CD4-positive, alpha-beta T cell treated with Interleukin-17A for 4 hours (primary cell): ENCODE results near the gene EPHA6.

Experiments
- DNase-seq: peaks from one replicate; pipeline ENCODE4 v3.0.0-alpha.2; 2020; ENCODE audit warnings: mixed read lengths

The EPHA6 gene

GRCh38 chr3:97037294-97037943 lies 223.0 kb downstream of the EPHA6 start:
- no peak for DNase-seq

- no peak for DNase-seq
Measured at GRCh38 chr3:97043411-97043810, 229.0 kb downstream of the EPHA6 start.

GRCh38 chr3:97057365-97057764 lies 243.0 kb downstream of the EPHA6 start:
- DNase-seq, result no peak

GRCh38 chr3:97059168-97059567 lies 244.8 kb downstream of the EPHA6 start:
- DNase-seq, result no peak

DNA sequence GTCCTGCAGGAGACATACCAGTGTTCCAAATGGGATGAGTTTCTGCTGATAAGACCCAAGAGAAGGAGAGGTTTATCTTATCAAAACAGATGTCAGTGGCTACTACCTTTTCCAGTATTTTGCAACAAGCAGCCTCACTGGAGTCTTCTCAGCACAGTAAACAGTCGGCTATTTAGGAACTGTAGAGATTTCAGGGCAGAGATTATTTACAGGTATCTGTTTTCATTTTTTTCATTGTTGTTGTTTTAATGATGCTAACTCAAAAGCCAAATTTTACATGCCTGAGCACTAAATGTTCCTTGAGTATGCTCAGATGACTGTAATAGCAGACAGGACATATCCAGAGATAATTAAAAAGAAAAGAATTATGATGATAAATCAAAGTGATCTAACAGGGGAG lies 252.1 kb downstream of the EPHA6 start:
- no peak for DNase-seq

- no peak for DNase-seq
Measured at GRCh38 chr3:97070302-97070701, 255.9 kb downstream of the EPHA6 start.

DNA sequence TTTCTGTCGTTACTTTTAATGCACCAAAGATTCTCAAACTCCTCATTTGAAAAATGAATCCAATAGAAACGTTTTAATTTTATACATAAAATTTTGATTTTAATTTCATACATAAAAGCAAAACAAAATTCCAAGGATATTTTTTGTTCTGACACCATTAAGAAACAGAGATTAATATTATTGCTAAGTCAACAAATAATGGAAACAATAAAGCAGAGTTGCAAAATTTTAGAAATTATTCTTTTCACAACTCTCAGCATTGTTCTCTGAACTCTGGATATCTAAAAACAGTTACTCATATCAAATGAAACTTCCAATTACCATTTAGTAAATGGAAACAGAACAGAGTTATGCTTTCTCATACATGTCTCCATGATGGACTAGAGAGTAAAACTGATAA lies 260.2 kb downstream of the EPHA6 start:
- no peak for DNase-seq

DNA sequence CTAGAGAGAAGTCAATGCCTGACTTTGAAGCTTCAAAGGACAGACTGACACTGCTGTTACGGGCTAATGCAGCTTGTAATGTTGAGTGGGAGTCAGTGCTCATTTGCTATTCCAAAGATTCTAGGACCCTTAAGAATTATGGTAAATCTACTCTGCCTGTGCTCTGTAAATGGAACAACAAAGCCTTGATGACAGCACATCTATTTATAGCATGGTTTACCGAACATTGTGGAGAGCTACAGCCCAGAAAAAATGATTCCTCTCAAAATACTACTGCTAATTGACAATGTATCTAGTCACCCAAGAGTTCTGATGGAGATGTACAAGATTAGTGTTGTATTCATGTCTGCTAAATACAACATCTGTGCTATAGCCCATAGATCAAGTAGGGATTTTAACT lies 262.3 kb downstream of the EPHA6 start:
- DNase-seq, result no peak

- DNase-seq, result no peak
Measured at GRCh38 chr3:97089621-97090020, 275.2 kb downstream of the EPHA6 start.

- no peak for DNase-seq
Measured at GRCh38 chr3:97102641-97103040, 288.2 kb downstream of the EPHA6 start.

DNA sequence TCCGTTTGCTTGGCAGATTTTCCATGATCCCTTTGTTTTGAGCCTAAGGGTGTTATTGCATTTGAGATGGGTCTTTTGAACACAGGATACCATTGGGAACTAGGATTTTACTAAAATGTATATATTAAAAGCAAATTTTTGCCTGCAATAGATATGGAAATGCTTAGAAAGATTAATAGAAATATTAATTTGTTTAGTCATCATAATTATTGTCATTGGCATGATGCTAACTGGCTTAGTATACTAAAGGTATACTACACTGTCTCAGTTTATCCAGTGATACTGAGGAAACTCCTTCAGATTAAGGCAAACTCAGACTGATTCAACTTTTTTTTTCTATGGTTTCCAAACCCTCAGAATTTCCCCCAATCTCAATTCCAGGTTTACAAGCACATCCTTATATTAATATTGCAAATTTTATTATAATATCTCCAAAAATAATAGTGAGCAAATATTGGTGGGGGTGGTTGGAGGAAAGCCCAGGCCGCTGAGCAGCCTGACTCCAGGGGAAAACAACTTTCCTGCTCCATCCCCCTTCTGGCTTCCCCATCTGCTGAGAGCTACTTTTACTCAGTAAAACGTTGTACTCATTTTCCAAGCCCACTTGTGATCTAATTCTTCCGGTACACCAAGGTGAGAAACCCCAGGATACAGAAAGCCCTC lies 291.7 kb downstream of the EPHA6 start:
- DNase-seq, result no peak

GRCh38 chr3:97106652-97106989 lies 292.2 kb downstream of the EPHA6 start:
- DNase-seq, result no peak

DNA sequence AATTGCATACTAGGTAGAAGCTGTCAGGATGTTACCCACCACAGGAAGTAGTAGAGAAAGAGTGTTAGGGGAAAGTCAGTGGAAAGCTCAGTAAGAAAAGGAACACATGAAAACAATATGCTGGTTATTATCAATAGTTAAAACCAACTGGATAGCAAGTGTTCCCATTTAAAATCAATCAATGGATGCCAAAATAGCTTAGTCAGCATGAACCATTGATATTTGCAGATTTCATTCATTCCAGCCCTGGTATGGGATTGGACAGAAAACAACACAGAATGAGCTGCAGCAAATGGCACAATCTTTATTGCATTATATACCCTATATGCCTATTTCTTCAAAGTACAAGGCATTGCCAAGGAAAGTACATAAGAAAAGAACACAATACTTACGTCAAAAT lies 293.7 kb downstream of the EPHA6 start:
- DNase-seq, result no peak

DNA sequence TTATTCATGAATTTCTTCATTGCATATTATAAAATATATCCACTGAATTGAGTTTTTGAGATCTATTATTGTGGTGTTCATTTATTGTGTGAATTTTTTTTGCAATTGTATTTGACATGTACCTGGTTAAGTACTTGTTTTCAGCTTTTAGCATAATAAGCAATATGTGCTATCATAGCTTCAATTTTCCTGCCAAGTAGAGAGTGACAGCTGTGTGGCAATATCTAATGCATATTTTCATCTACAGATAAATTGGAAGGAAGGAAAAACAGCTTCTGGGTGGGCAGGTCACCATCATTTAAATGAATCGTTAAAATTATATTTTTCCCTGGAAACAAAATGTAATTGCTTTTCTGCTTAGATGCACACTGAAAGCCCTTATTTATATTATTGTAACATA lies 296.9 kb downstream of the EPHA6 start:
- no peak for DNase-seq

DNA sequence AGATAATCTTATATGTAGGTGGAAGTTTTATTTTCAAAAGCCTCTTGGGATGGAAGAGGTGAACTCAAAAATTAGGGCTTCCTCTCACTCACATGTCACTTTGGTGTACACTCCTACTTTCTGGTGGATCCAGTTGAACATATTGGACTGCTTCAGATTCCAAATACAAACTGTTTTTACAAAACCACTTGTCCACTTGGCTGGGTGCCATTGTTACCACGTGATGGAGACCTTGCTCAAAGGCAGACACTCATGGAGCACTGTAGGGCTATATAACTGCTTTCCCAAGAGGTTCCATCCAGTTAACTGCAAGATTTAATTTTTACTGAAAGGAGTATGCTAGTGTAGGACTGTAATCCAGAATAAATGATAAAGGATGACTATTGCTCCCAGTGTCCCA lies 307.0 kb downstream of the EPHA6 start:
- no peak for DNase-seq

GRCh38 chr3:97125902-97126499 lies 311.6 kb downstream of the EPHA6 start:
- no peak for DNase-seq

- DNase-seq, result no peak
Measured at GRCh38 chr3:97131476-97131875, 317.1 kb downstream of the EPHA6 start.

DNA sequence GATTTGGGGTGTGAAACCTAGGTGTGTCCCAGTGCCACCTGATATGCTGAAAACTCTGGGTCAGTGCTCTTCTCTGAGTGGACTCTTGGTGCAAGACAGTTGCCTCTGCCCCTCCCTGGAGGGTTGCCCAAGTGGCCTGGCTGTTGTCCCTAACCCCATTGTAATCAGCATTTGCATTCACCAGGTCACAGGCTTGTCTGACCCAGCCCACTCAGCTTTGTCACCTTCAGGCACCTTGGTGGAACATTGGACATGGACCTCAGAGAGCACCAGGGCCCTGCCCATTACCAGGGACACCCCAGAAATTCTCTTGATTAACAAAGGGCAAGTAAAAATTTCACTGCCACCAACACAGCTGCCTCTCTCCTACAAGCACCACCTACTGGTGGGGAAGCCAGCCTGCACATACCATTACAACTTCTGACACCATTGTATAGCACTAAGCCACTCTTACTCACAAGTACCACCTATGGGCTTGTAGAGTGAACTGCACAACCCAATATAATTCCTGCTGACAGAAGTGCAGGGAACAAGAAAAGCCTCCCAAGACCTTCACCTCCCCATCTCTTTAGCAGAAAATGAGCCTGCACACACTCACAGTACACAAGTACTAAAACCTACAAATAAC lies 324.6 kb downstream of the EPHA6 start:
- no peak for DNase-seq

DNA sequence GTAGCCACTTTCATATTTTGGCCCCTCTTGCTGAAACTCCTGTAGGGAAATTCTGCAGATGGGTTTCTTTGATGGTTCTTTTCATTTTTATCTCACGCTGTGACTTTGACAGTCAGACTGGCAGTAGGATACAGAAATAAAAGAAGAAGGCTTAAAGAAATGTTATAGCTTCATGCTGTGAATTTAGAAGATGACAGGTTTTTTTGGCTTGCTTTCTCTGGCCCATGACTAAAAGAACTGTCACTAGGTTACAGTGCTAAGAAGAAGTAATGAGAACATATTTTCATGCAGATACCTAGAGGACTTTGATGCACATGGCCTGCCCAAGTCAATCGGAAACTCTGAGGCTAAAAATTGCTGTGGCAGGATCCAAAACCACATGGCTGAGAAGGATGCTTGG lies 334.5 kb downstream of the EPHA6 start:
- DNase-seq, result no peak

GRCh38 chr3:97161169-97161568 lies 346.8 kb downstream of the EPHA6 start:
- DNase-seq, result no peak

DNA sequence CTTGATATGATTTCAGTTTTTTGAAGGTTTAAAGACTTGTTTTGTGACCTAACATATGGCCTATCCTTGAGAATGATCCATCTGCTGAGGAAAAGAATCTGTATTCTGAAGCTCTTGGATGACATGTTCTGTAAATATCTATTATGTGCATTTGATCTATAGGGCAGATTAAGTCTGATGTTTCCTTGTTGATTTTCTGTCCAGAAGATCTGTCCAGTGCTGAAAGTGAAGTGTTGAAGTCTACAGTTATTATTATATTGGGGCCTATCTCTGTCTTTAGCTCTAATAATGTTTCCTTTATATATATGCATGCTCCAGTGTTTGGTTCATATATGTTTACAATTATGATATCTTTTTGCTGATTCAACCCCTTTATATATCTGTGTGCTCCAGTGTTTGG lies 362.8 kb downstream of the EPHA6 start:
- DNase-seq, result no peak

- no peak for DNase-seq
Measured at GRCh38 chr3:97181704-97182103, 367.3 kb downstream of the EPHA6 start.

DNA sequence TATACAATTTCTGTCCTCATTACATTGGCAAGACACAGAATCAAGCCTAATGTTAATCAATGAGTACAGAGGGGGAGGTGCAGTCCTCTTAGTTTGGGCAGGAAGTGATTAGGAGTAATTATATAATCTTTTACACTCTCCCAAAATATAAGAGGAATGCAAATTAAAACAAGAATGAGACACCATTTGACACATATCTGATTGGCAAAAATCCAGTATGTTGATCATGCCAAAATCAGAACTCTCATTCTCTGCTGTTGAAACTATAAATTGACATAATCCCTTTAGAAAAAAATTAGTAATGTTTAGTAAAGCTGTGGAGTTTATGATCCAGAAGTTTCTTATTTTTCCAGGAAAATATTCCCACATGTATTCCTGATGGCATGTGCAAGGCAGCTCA lies 373.4 kb downstream of the EPHA6 start:
- no peak for DNase-seq

- no peak for DNase-seq
Measured at GRCh38 chr3:97189835-97190234, 375.4 kb downstream of the EPHA6 start.
